ENCODE data around the gene EGLN2.
A peak's percentile ranks its signal among the peaks of the same experiment; 100 is the strongest.

The EGLN2 gene

GRCh38 chr19:40798683-40799557 is at the start of gene EGLN2:
TSS of gene EGLN2 (plus strand) at chr19:40799191. CDS start at chr19:40800573, 1,382 bp downstream.
- peak within 1 kb of the TSS; percentile 92 for H3K9ac ChIP-seq (ENCODE audit: insufficient read length)
- no peaks in the 10 kb centered on the region for H3K9me3 ChIP-seq (ENCODE audit: low read depth, low read length)
- H3K36me3 ChIP-seq (ENCODE audit: insufficient read depth, low read length): peaks cover 41% of the 10 kb centered on the region
- peak within 1 kb of the TSS; percentile 94 for H3K4me3 ChIP-seq
- TF ChIP-seq EZH2 (IDR thresholded peaks at IDR 0.05) (no peak), FOXP2 (optimal IDR thresholded peaks at IDR 0.05; ENCODE audit: control extremely low read depth, extremely low read length, insufficient read depth) (peak; percentile 86), POLR2AphosphoS5 (IDR thresholded peaks at IDR 0.05; ENCODE audit: borderline replicate concordance, low read depth, low read length) (peak; percentile 73)
- peak within 1 kb of the TSS; percentile 87 for H3K27ac ChIP-seq
- DNase-seq (ENCODE audit: low read depth, low spot score): peak; percentile 97

DNA sequence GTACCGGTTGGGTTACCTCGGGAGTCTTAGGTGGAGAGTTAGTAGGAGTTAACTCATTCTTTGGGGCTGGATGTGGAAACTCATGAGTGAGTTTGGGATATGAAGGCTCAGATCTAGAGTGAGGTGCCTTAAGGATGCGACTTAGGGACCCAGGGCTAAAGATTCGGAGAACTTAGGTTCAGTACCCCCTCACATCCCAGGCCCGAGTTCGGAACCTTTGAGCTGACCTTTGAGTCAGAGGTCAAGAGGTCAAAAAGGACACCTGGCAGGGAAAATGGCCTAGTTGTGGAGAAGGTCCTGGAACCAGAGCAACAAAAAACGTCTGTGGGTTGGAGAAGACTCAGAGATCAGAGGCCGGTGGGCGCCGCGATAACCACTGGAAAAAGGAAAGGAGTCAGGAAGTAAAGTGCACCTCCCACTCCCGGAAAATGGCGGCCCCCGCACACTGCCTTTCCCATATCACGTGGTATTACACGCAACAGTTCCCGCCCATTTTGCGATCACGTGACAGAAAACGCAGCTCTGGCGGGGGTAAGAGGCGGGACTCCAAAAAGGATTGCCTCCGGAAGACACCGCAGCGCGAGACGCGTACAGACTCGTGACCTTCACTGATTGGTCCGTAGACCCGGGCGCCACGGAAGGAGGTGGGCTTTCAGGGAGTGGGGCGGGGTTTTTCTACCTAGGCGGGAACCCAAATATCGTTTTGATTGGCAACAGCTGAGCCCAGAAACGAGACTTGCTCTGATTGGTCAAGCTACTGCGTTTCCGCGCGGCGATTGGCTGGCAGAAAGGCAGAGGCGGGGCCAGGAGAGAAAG is 48.7 kb upstream of the EGLN2 start, which contains the start of gene ACTMAP:
Gene ACTMAP, minus strand, starts transcription at position 420 of the 816 bp plus-strand sequence. CDS start 674 bp downstream, outside the sequence.
- peak within 1 kb of the TSS; percentile 97 for H3K4me3 ChIP-seq
- H3K9me3 ChIP-seq (ENCODE audit: low read depth, low read length): no peaks in the 10 kb centered on the region
- TF ChIP-seq POLR2AphosphoS5 (IDR thresholded peaks at IDR 0.05; ENCODE audit: borderline replicate concordance, low read depth, low read length) (peak; percentile 72), FOXP2 (optimal IDR thresholded peaks at IDR 0.05; ENCODE audit: control extremely low read depth, extremely low read length, insufficient read depth) (peak; percentile 84), EZH2 (IDR thresholded peaks at IDR 0.05) (no peak)
- peak within 1 kb of the TSS; percentile 98 for H3K27ac ChIP-seq
- peaks cover 25% of the 10 kb centered on the region for H3K36me3 ChIP-seq (ENCODE audit: insufficient read depth, low read length)
- H3K9ac ChIP-seq (ENCODE audit: insufficient read length): peak within 1 kb of the TSS; percentile 100
- DNase-seq (ENCODE audit: low read depth, low spot score): peak; percentile 100

- DNase-seq (ENCODE audit: low read depth, low spot score): peak; percentile 96
- TF ChIP-seq POLR2AphosphoS5 (IDR thresholded peaks at IDR 0.05; ENCODE audit: borderline replicate concordance, low read depth, low read length): peak; percentile 86
- peak; percentile 69 for TF ChIP-seq FOXP2 (optimal IDR thresholded peaks at IDR 0.05; ENCODE audit: control extremely low read depth, extremely low read length, insufficient read depth)
- no peak for TF ChIP-seq EZH2 (IDR thresholded peaks at IDR 0.05)
- Histone ChIP-seq H3K27ac (peak within 1 kb of the TSS; percentile 98), H3K36me3 (ENCODE audit: insufficient read depth, low read length) (peaks cover 33% of the 10 kb centered on the region), H3K9ac (ENCODE audit: insufficient read length) (peak within 1 kb of the TSS; percentile 100), H3K9me3 (ENCODE audit: low read depth, low read length) (no peaks in the 10 kb centered on the region), H3K4me3 (peak within 1 kb of the TSS; percentile 97)
Measured at GRCh38 chr19:40750874-40751537, 48.0 kb upstream of the EGLN2 start, which contains the start of gene SNRPA. TSS of gene SNRPA (plus strand) at chr19:40751203. CDS start at chr19:40751409, 206 bp downstream.

GRCh38 chr19:40752257-40752781 is 46.7 kb upstream of the EGLN2 start:
- peak overlapping the region; percentile 97 for H3K9ac ChIP-seq (ENCODE audit: insufficient read length)
- no peak for TF ChIP-seq EZH2 (IDR thresholded peaks at IDR 0.05)
- no peak for TF ChIP-seq POLR2AphosphoS5 (IDR thresholded peaks at IDR 0.05; ENCODE audit: borderline replicate concordance, low read depth, low read length)
- TF ChIP-seq FOXP2 (optimal IDR thresholded peaks at IDR 0.05; ENCODE audit: control extremely low read depth, extremely low read length, insufficient read depth): no peak

GRCh38 chr19:40754611-40755247 is 44.3 kb upstream of the EGLN2 start:
- DNase-seq (ENCODE audit: low read depth, low spot score): no peak
- H3K27ac ChIP-seq: peak overlapping the region; percentile 77
- peak overlapping the region; percentile 58 for H3K4me3 ChIP-seq
- peak overlapping the region; percentile 59 for H3K9ac ChIP-seq (ENCODE audit: insufficient read length)
- TF ChIP-seq FOXP2 (optimal IDR thresholded peaks at IDR 0.05; ENCODE audit: control extremely low read depth, extremely low read length, insufficient read depth) (no peak), EZH2 (IDR thresholded peaks at IDR 0.05) (no peak), POLR2AphosphoS5 (IDR thresholded peaks at IDR 0.05; ENCODE audit: borderline replicate concordance, low read depth, low read length) (no peak)
- H3K9me3 ChIP-seq (ENCODE audit: low read depth, low read length): no peaks in the 10 kb centered on the region
- H3K36me3 ChIP-seq (ENCODE audit: insufficient read depth, low read length): peaks cover 66% of the 10 kb centered on the region

More at GRCh38 chr19:40752257-40752781, 46.7 kb upstream of the EGLN2 start:
- no peak for DNase-seq (ENCODE audit: low read depth, low spot score)
- Histone ChIP-seq H3K9me3 (ENCODE audit: low read depth, low read length) (no peaks in the 10 kb centered on the region), H3K27ac (no peak overlapping the region; the same call in 1 of the 2 replicates), H3K36me3 (ENCODE audit: insufficient read depth, low read length) (peaks cover 46% of the 10 kb centered on the region), H3K4me3 (peak overlapping the region; percentile 89)

DNA sequence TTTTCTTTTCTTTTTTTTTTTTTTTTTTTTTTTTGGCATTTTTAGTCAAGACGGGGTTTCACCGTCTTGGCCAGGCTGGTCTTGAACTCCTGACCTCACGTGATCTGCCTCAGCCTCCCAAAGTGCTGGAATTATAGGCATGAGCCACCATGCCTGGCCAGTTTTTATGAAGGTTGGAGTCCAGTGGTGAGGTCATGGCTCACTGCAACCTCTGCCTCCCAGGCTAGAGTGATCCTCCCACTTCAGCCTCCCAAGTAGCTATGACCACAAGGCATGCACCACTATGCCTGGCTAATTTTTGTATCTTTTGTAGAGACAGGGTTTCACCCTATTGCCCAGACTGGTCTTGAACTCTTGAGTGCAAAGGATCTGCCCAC is 43.8 kb upstream of the EGLN2 start:
- TF ChIP-seq POLR2AphosphoS5 (IDR thresholded peaks at IDR 0.05; ENCODE audit: borderline replicate concordance, low read depth, low read length) (no peak), FOXP2 (optimal IDR thresholded peaks at IDR 0.05; ENCODE audit: control extremely low read depth, extremely low read length, insufficient read depth) (no peak), EZH2 (IDR thresholded peaks at IDR 0.05) (no peak)
- Histone ChIP-seq H3K36me3 (ENCODE audit: insufficient read depth, low read length) (peaks cover 71% of the 10 kb centered on the region), H3K27ac (no peak overlapping the region), H3K9ac (ENCODE audit: insufficient read length) (no peak overlapping the region), H3K4me3 (peak overlapping the region; percentile 22; the same call in 1 of the 2 replicates), H3K9me3 (ENCODE audit: low read depth, low read length) (no peaks in the 10 kb centered on the region)
- no peak for DNase-seq (ENCODE audit: low read depth, low spot score)

- peak overlapping the region; percentile 22; the same call in 1 of the 2 replicates for H3K4me3 ChIP-seq
- peaks cover 77% of the 10 kb centered on the region for H3K36me3 ChIP-seq (ENCODE audit: insufficient read depth, low read length)
- no peak for TF ChIP-seq FOXP2 (optimal IDR thresholded peaks at IDR 0.05; ENCODE audit: control extremely low read depth, extremely low read length, insufficient read depth)
- no peak for TF ChIP-seq EZH2 (IDR thresholded peaks at IDR 0.05)
- TF ChIP-seq POLR2AphosphoS5 (IDR thresholded peaks at IDR 0.05; ENCODE audit: borderline replicate concordance, low read depth, low read length): no peak
- no peak overlapping the region for H3K9ac ChIP-seq (ENCODE audit: insufficient read length)
- H3K9me3 ChIP-seq (ENCODE audit: low read depth, low read length): no peaks in the 10 kb centered on the region
- no peak overlapping the region for H3K27ac ChIP-seq
- DNase-seq (ENCODE audit: low read depth, low spot score): no peak
Measured at GRCh38 chr19:40755791-40756190, 43.2 kb upstream of the EGLN2 start.
